ENCODE data around the gene IL6ST. TPM values are rescaled to one million over a fixed set of nuclear protein-coding genes. Genes with fewer than 3 reads are reported as not detected.

The IL6ST gene
- total and polyA plus RNA-seq, 2 experiments from 2014 or later = 47.2 to 47.7 TPM

- DNase-seq (ENCODE audit: low read depth in 1 of 2, low spot score in 1 of 2) = no peak
- H3K36me3 ChIP-seq = no peaks in the 10 kb centered on the region
- no peaks in the 10 kb centered on the region for H3K9me3 ChIP-seq (ENCODE audit: low read depth)
- no peaks in the 10 kb centered on the region for H3K27me3 ChIP-seq
- H3K4me1 ChIP-seq (ENCODE audit: low read depth) = no peaks in the 10 kb centered on the region
- TF ChIP-seq CTCF (IDR thresholded peaks at IDR 0.05; ENCODE audit: low read depth, low read length) = no peak
- H3K4me3 ChIP-seq = no peak overlapping the region
- no peak overlapping the region for H3K27ac ChIP-seq
Measured at GRCh38 chr5:56010431-56010830, 15.7 kb upstream of the IL6ST start.

GRCh38 chr5:56006600-56006999 is 11.8 kb upstream of the IL6ST start:
- no peak for DNase-seq (ENCODE audit: low read depth in 1 of 2, low spot score in 1 of 2)
- H3K27me3 ChIP-seq = no peaks in the 10 kb centered on the region
- no peaks in the 10 kb centered on the region for H3K4me1 ChIP-seq (ENCODE audit: low read depth)
- H3K9me3 ChIP-seq (ENCODE audit: low read depth) = no peaks in the 10 kb centered on the region
- no peak overlapping the region for H3K4me3 ChIP-seq
- TF ChIP-seq CTCF (IDR thresholded peaks at IDR 0.05; ENCODE audit: low read depth, low read length) = no peak
- no peaks in the 10 kb centered on the region for H3K36me3 ChIP-seq
- H3K27ac ChIP-seq = no peak overlapping the region

- Histone ChIP-seq H3K36me3 (no peaks in the 10 kb centered on the region), H3K27me3 (no peaks in the 10 kb centered on the region), H3K27ac (no peak overlapping the region), H3K4me1 (ENCODE audit: low read depth) (no peaks in the 10 kb centered on the region), H3K4me3 (no peak overlapping the region), H3K9me3 (ENCODE audit: low read depth) (no peaks in the 10 kb centered on the region)
- no peak for DNase-seq (ENCODE audit: low read depth in 1 of 2, low spot score in 1 of 2)
- TF ChIP-seq CTCF (IDR thresholded peaks at IDR 0.05; ENCODE audit: low read depth, low read length) = no peak
Measured at GRCh38 chr5:56006094-56006493, 11.3 kb upstream of the IL6ST start.

GRCh38 chr5:56004874-56005273 is 10.1 kb upstream of the IL6ST start:
- DNase-seq (ENCODE audit: low read depth in 1 of 2, low spot score in 1 of 2) = no peak
- H3K9me3 ChIP-seq (ENCODE audit: low read depth) = no peaks in the 10 kb centered on the region
- no peak for TF ChIP-seq CTCF (IDR thresholded peaks at IDR 0.05; ENCODE audit: low read depth, low read length)

GRCh38 chr5:56003679-56004078 is 8.9 kb upstream of the IL6ST start:
- H3K4me3 ChIP-seq = no peak overlapping the region
- no peaks in the 10 kb centered on the region for H3K9me3 ChIP-seq (ENCODE audit: low read depth)
- no peaks in the 10 kb centered on the region for H3K4me1 ChIP-seq (ENCODE audit: low read depth)
- TF ChIP-seq CTCF (IDR thresholded peaks at IDR 0.05; ENCODE audit: low read depth, low read length) = no peak
- no peaks in the 10 kb centered on the region for H3K36me3 ChIP-seq
- no peaks in the 10 kb centered on the region for H3K27me3 ChIP-seq
- no peak overlapping the region for H3K27ac ChIP-seq
- DNase-seq (ENCODE audit: low read depth in 1 of 2, low spot score in 1 of 2) = peak in 1 of 2 donors; percentile 45

More at GRCh38 chr5:56004874-56005273, 10.1 kb upstream of the IL6ST start:
- Histone ChIP-seq H3K27me3 (no peaks in the 10 kb centered on the region), H3K4me1 (ENCODE audit: low read depth) (no peaks in the 10 kb centered on the region), H3K27ac (no peak overlapping the region), H3K4me3 (no peak overlapping the region), H3K36me3 (no peaks in the 10 kb centered on the region)

GRCh38 chr5:56003179-56003578 is 8.4 kb upstream of the IL6ST start:
- Histone ChIP-seq H3K4me1 (ENCODE audit: low read depth) (no peaks in the 10 kb centered on the region), H3K27ac (no peak overlapping the region), H3K4me3 (no peak overlapping the region), H3K36me3 (no peaks in the 10 kb centered on the region), H3K9me3 (ENCODE audit: low read depth) (no peaks in the 10 kb centered on the region), H3K27me3 (no peaks in the 10 kb centered on the region)
- no peak for TF ChIP-seq CTCF (IDR thresholded peaks at IDR 0.05; ENCODE audit: low read depth, low read length)
- DNase-seq (ENCODE audit: low read depth in 1 of 2, low spot score in 1 of 2) = peak in 1 of 2 donors; percentile 42
